ENCODE results near the gene CNTNAP2. TPM values are rescaled to one million over a fixed set of nuclear protein-coding genes. Genes with fewer than 3 reads are reported as not detected.

Gene CNTNAP2
- total and polyA plus RNA-seq, 8 donors, result 0.19 to 18.2 (median 0.56) TPM

DNA sequence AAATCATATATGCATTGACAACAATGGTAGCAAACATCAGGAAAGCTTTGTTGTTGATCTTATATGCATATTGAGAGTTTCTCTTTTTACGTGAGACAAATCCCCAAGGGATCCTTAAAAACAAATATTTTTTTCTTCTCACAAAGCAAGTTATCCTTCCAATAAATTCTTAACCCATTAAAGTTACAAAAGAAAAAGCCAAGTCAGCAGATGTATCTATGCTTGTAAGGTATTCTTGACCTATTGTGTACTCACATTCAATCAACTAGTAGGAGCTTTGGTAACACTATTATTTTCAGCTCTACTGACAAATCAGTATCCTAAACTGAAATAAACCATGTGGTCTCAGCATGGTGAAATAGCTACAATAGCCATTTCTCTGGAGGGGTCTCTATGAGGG is 586.3 kb downstream of the CNTNAP2 start:
- WGBS, 5 donors, result 61 to 90% (median 76%) methylated on average over 1 of the region's 1 CpG
- intact Hi-C loops (cut with DNase I; ENCODE audit: low total_unique reads), result no loop called here
- Histone ChIP-seq H3K27me3 (no peaks in the 10 kb centered on the region), H3K36me3 (no peaks in the 10 kb centered on the region), H3K4me1 (no peaks in the 10 kb centered on the region), H3K27ac (no peak overlapping the region), H3K4me3 (no peak overlapping the region), H3K9me3 (no peaks in the 10 kb centered on the region)
- no peak for DNase-seq
- TF ChIP-seq POLR2AphosphoS5 (IDR thresholded peaks at IDR 0.05) (no peak), EP300 (IDR thresholded peaks at IDR 0.05) (no peak), POLR2A (IDR thresholded peaks at IDR 0.05) (no peak), CTCF (IDR thresholded peaks at IDR 0.05) (no peak)

DNA sequence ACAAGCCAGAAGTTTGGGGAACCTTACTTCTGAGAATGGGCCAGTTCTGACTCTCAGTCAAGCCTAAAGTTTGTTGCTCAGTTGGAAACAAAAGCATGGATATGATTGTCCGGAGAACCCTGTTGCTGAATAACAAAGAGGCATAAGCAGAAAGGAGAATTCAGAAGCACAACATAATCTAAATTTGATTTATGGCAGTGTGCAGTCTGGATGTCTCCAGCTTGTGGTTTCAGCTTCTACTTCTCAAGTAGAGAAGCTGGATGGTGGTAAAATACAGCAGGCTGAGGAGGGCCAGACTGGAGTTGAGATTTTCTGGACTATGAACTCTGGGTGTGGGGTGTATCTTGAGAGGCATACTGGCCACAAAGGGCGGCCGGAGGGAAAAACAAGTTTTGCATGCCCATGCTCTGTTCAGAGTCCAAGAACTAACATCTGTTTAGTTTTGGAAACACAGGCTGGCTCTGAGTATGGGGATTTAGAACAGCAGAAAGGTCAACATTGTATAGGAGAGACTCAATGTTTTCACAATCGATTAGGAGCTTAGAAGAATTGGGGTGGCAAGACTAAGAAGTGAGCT is 592.9 kb downstream of the CNTNAP2 start:
- Histone ChIP-seq H3K4me1 (no peaks in the 10 kb centered on the region), H3K36me3 (no peaks in the 10 kb centered on the region), H3K27me3 (no peaks in the 10 kb centered on the region), H3K9me3 (no peaks in the 10 kb centered on the region), H3K27ac (no peak overlapping the region), H3K4me3 (no peak overlapping the region)
- intact Hi-C loops (cut with DNase I; ENCODE audit: low total_unique reads), result no loop called here
- WGBS, 5 donors, result 39 to 49% (median 43%) methylated on average over 4 of the region's 4 CpGs
- peak in 1 of 2 donors; percentile 54 for DNase-seq
- no peak for TF ChIP-seq POLR2AphosphoS5 (IDR thresholded peaks at IDR 0.05)
- no peak for TF ChIP-seq POLR2A (IDR thresholded peaks at IDR 0.05)
- TF ChIP-seq EP300 (IDR thresholded peaks at IDR 0.05), result no peak
- TF ChIP-seq CTCF (IDR thresholded peaks at IDR 0.05), result no peak

- 46 to 70% (median 50%) methylated on average over 1 of the region's 1 CpG for WGBS, 5 donors
- TF ChIP-seq EP300 (IDR thresholded peaks at IDR 0.05), result no peak
- TF ChIP-seq CTCF (IDR thresholded peaks at IDR 0.05), result no peak
- no peak for TF ChIP-seq POLR2AphosphoS5 (IDR thresholded peaks at IDR 0.05)
- no peak for TF ChIP-seq POLR2A (IDR thresholded peaks at IDR 0.05)
- H3K27ac ChIP-seq, result no peak overlapping the region
- H3K4me1 ChIP-seq, result no peaks in the 10 kb centered on the region
- no peaks in the 10 kb centered on the region for H3K27me3 ChIP-seq
- no peak for DNase-seq
- intact Hi-C loops (cut with DNase I; ENCODE audit: low total_unique reads), result no loop called here
- no peaks in the 10 kb centered on the region for H3K36me3 ChIP-seq
- H3K9me3 ChIP-seq, result no peaks in the 10 kb centered on the region
- H3K4me3 ChIP-seq, result no peak overlapping the region
Observed at GRCh38 chr7:146713205-146713604, 596.6 kb downstream of the CNTNAP2 start.

DNA sequence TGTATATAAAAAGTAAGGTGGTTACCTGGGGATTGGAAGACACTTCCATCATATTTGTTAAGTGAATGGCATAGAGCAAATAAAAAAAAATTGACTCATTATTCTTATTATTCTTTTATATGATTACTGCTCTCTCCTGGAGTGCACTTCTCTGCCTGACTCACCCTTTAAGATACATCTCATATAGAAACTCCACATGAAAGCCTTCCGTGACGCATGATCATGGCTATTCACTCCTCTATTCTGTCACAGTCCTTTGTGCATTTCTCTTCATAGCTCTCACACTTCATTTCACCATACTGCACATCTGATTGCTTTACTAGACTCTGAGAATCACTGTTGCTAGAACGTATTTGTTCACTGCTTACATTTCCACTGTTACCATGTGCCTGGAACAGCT is 597.3 kb downstream of the CNTNAP2 start:
- no peak for DNase-seq
- no peak for TF ChIP-seq POLR2A (IDR thresholded peaks at IDR 0.05)
- TF ChIP-seq POLR2AphosphoS5 (IDR thresholded peaks at IDR 0.05), result no peak
- no peak for TF ChIP-seq CTCF (IDR thresholded peaks at IDR 0.05)
- TF ChIP-seq EP300 (IDR thresholded peaks at IDR 0.05), result no peak
- intact Hi-C loops (cut with DNase I; ENCODE audit: low total_unique reads), result no loop called here
- 88 to 91% (median 90%) methylated on average over 3 of the region's 3 CpGs for whole genome bisulfite sequencing, 5 donors
- H3K4me1 ChIP-seq, result no peaks in the 10 kb centered on the region
- no peak overlapping the region for H3K27ac ChIP-seq
- H3K27me3 ChIP-seq, result no peaks in the 10 kb centered on the region
- H3K4me3 ChIP-seq, result no peak overlapping the region
- no peaks in the 10 kb centered on the region for H3K36me3 ChIP-seq
- no peaks in the 10 kb centered on the region for H3K9me3 ChIP-seq

Measured in stomach (tissue), 9 donors.